CD4-positive, alpha-beta T cell (primary cell): Measurements from ENCODE around the gene TCF4. TPM values are rescaled to one million over a fixed set of nuclear protein-coding genes. Genes with fewer than 3 reads are reported as not detected.

ENCODE experiments used
- ATAC-seq: fragments of 200-7000 bp; cut with Tn5 transposase; one replicate; pipeline ENCODE4 v1.10.0; 2022; ENCODE audit warnings: mild to moderate bottlenecking; ENCODE audit not compliant: poor library complexity
- CTCF ChIA-PET: fragments of 350-600 bp; sonication (Branson Sonifier 250); formaldehyde crosslinking; loops from one replicate; lab custom pipeline; 2021; ENCODE audit warnings: antibody characterized with exemption, inconsistent platforms; lab: Charles Lee
- POLR2A ChIA-PET: fragments of 350-600 bp; sonication (Branson Sonifier 250); formaldehyde crosslinking; loops from one replicate; lab custom pipeline; 2021; ENCODE audit warnings: antibody characterized with exemption, inconsistent platforms; lab: Charles Lee
- DNase-seq, 14 experiments: peaks; one replicate each; pipeline ENCODE4 v3.0.0-alpha.2; 2013 to 2020; ENCODE audit warnings: mixed read lengths in 2 of 14
- H3K27ac ChIP-seq, 2 donors: one replicate each; pipeline versions ENCODE4 v1.5.1 to v1.7.0; 2013; ENCODE audit warnings: low read length in 2 of 2, low read depth in 1 of 2, mild to moderate bottlenecking in 1 of 2
- H3K27me3 ChIP-seq, 2 experiments: 1 replicate in 1 of 2; 2 replicates in 1 of 2; pipeline versions ENCODE4 v1.6.1 to v1.7.0; 2013; ENCODE audit warnings: low read length in 2 of 2, control low read depth in 1 of 2, mild to moderate bottlenecking in 1 of 2, moderate library complexity in 1 of 2; ENCODE audit not compliant: insufficient read depth in 2 of 2, control insufficient read depth in 1 of 2
- H3K36me3 ChIP-seq: one replicate; pipeline ENCODE4 v1.6.1; 2013; ENCODE audit warnings: low read length, control low read depth; ENCODE audit not compliant: insufficient read depth
- H3K4me1 ChIP-seq: one replicate; pipeline ENCODE4 v1.6.1; 2013; ENCODE audit warnings: low read length, control low read depth; ENCODE audit not compliant: insufficient read depth
- H3K4me3 ChIP-seq: one replicate; pipeline ENCODE4 v1.5.1; 2013; ENCODE audit warnings: mild to moderate bottlenecking, low read length, moderate library complexity
- H3K9me3 ChIP-seq, 2 experiments: 1 replicate in 1 of 2; 2 replicates in 1 of 2; pipeline versions ENCODE4 v1.6.1 to v1.7.0; 2013; ENCODE audit warnings: low read length in 2 of 2, mild to moderate bottlenecking in 2 of 2, control low read depth in 1 of 2, moderate library complexity in 1 of 2; ENCODE audit not compliant: control insufficient read depth in 1 of 2, insufficient read depth in 1 of 2
- H3K27ac Mint-ChIP-seq: one replicate; pipeline ENCODE4 v1.8.0; 2020; ENCODE audit warnings: mixed read lengths
- H3K27me3 Mint-ChIP-seq: one replicate; pipeline ENCODE4 v1.8.0; 2021; ENCODE audit warnings: mixed read lengths
- H3K36me3 Mint-ChIP-seq: one replicate; pipeline ENCODE4 v1.8.0; 2021; ENCODE audit warnings: low read depth, mixed read lengths
- H3K4me1 Mint-ChIP-seq: one replicate; pipeline ENCODE4 v1.8.0; 2021; ENCODE audit warnings: low read depth, mixed read lengths
- H3K4me3 Mint-ChIP-seq: one replicate; pipeline ENCODE4 v1.8.0; 2020; ENCODE audit warnings: mild to moderate bottlenecking, mixed read lengths
- H3K9me3 Mint-ChIP-seq: one replicate; pipeline ENCODE4 v1.8.0; 2020; ENCODE audit warnings: mixed read lengths
- intact Hi-C, 2 experiments: fragments of 100-400 bp; cut with DNase I in 1 of 2; cut with micrococcal nuclease in 1 of 2; formaldehyde crosslinking; loops; one replicate each; pipeline versions ENCODE4 v1.15.1 to v1.9.0; 2023 to 2025; cut with DNase I, micrococcal nuclease
- total RNA-seq, 174 experiments: library from RNA in 2 of 174; stranded (reverse) in 2 of 174; gene quantifications; one replicate each; pipeline ENCODE4 v1.2.3 and lab custom pipeline; 2021 to 2026
- TF ChIP-seq, protein P1 (sequence below): fragments of 200-600 bp; IDR thresholded peaks from one replicate; pipeline ENCODE4 v1.8.0; 2022; ENCODE audit warnings: antibody characterized with exemption, mild to moderate bottlenecking

TCF4 gene
- total RNA-seq, 2 experiments from 2014 or later = 3.0 to 3.2 TPM

DNA sequence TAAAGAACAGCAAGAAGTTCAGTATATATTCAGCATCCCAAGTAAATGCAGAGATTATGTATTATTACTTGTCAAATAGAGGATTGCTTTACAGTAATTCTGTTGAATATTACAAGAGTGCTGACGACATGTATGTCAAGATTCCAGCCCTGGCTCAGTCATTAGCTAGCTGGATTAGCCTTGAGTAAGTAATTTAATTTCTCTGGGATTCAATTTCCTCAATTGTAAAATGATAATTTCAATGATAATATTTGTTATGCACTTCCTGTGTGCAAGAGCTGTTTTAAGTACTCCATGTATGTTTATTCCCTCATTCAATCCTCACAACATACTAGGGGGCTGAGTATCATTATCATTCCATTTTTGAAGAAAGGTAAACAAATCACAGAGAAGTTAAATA is 44.0 kb downstream of the TCF4 start:
- ChIA-PET POLR2A (no interaction called here), CTCF (no interaction called here)
- no peaks in the 10 kb centered on the region for H3K27me3 Mint-ChIP-seq
- DNase-seq (no peak), ATAC-seq (no peak)
- H3K9me3 Mint-ChIP-seq = no peaks in the 10 kb centered on the region
- H3K4me3 ChIP-seq = no peak overlapping the region
- H3K4me1 ChIP-seq = no peaks in the 10 kb centered on the region
- H3K27me3 ChIP-seq = no peaks in the 10 kb centered on the region
- no peaks in the 10 kb centered on the region for H3K36me3 ChIP-seq
- H3K27ac Mint-ChIP-seq = no peak overlapping the region
- intact Hi-C loops = no loop called here
- H3K27ac ChIP-seq = no peak overlapping the region
- H3K9me3 ChIP-seq = no peaks in the 10 kb centered on the region
- H3K4me3 Mint-ChIP-seq = no peak overlapping the region
- H3K4me1 Mint-ChIP-seq = no peaks in the 10 kb centered on the region
- no peaks in the 10 kb centered on the region for H3K36me3 Mint-ChIP-seq
- TF ChIP-seq, protein P1, sequence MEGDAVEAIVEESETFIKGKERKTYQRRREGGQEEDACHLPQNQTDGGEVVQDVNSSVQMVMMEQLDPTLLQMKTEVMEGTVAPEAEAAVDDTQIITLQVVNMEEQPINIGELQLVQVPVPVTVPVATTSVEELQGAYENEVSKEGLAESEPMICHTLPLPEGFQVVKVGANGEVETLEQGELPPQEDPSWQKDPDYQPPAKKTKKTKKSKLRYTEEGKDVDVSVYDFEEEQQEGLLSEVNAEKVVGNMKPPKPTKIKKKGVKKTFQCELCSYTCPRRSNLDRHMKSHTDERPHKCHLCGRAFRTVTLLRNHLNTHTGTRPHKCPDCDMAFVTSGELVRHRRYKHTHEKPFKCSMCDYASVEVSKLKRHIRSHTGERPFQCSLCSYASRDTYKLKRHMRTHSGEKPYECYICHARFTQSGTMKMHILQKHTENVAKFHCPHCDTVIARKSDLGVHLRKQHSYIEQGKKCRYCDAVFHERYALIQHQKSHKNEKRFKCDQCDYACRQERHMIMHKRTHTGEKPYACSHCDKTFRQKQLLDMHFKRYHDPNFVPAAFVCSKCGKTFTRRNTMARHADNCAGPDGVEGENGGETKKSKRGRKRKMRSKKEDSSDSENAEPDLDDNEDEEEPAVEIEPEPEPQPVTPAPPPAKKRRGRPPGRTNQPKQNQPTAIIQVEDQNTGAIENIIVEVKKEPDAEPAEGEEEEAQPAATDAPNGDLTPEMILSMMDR = no peak

DNA sequence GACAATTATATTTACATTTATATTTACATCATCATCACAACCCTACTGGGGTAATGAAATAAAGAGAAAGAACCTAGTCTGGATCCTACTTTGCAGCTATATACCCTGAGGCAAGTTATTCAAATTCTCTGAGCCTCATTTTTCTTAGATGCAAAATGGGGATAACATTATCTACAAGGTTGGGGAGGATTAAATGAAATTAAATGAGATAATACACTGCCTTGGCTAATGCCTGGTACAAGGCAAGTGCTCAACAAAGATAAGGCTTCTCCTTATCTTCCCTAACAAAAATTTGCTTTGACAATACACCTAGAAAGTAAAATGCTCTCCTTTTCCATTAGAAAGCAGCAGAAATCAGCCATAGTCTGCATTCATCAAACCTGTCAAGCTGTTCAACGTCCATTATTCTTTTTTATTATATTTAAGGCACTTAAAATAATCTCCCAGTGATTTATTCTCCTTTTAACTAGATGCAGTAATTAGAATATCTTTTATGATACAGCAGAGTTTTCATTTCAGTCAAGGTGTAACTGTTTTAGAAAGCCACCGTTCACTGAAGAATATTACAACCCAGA is 44.8 kb downstream of the TCF4 start:
- ChIA-PET CTCF (no interaction called here), POLR2A (no interaction called here)
- no peak for DNase-seq
- H3K4me3 ChIP-seq = no peak overlapping the region
- H3K27ac Mint-ChIP-seq = no peak overlapping the region
- intact Hi-C loops = no loop called here
- no peak overlapping the region for H3K27ac ChIP-seq
- no peaks in the 10 kb centered on the region for H3K9me3 Mint-ChIP-seq
- TF ChIP-seq, protein P1 = no peak
- H3K9me3 ChIP-seq = no peaks in the 10 kb centered on the region
- H3K27me3 Mint-ChIP-seq = no peaks in the 10 kb centered on the region
- H3K36me3 Mint-ChIP-seq = no peaks in the 10 kb centered on the region
- no peaks in the 10 kb centered on the region for H3K4me1 Mint-ChIP-seq
- no peaks in the 10 kb centered on the region for H3K36me3 ChIP-seq
- ATAC-seq = no peak
- no peak overlapping the region for H3K4me3 Mint-ChIP-seq
- no peaks in the 10 kb centered on the region for H3K27me3 ChIP-seq
- H3K4me1 ChIP-seq = no peaks in the 10 kb centered on the region

DNA sequence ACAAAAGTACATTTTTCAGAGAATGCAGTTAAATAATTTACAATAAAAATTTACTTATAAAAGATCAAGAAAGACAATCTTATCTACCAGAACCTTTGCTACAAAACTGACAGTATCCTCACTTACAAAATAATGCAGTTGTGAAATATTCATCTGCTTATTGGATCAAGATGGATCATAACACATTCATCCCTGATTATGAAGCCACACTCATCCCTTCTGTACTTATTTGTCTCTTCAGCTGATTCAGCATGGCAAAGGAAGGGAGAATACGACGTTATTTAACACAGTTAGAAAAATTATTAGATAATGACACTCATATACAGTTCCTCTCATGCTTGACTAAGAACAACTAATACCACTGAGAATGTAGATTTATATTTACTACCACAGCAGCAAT is 46.4 kb downstream of the TCF4 start:
- no peaks in the 10 kb centered on the region for H3K36me3 ChIP-seq
- no peaks in the 10 kb centered on the region for H3K9me3 ChIP-seq
- no peaks in the 10 kb centered on the region for H3K4me1 ChIP-seq
- H3K27ac ChIP-seq = no peak overlapping the region
- H3K27me3 ChIP-seq = no peaks in the 10 kb centered on the region
- TF ChIP-seq, protein P1 = no peak
- H3K4me3 ChIP-seq = no peak overlapping the region
- H3K27me3 Mint-ChIP-seq = no peaks in the 10 kb centered on the region
- H3K4me1 Mint-ChIP-seq = no peaks in the 10 kb centered on the region
- no peaks in the 10 kb centered on the region for H3K9me3 Mint-ChIP-seq
- CTCF ChIA-PET = no interaction called here
- no peaks in the 10 kb centered on the region for H3K36me3 Mint-ChIP-seq
- H3K4me3 Mint-ChIP-seq = no peak overlapping the region
- DNase-seq (no peak), ATAC-seq (no peak)
- no peak overlapping the region for H3K27ac Mint-ChIP-seq
- intact Hi-C loops = no loop called here
- POLR2A ChIA-PET = no interaction called here
